ENCODE data around the gene CAPN8.

CAPN8 gene

DNA sequence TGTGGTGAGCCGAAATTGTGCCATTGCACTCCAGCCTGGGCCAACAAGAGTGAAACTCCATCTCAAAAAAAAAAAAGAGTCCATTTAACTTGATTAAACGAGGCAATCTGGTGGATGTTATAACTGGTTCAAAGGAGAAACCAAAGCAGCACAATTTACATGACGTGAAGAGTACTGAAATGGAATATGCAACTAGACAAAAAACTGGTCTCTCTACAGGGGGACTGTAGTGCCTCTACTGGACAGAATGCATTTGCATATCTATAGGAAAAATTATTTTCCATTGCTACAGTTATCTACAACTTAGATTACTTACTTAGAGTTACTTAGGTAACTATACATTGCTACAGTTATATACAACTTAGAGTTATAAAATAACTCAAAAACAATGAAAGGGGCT is 44.1 kb upstream of the CAPN8 start:
- H3K9ac ChIP-seq (ENCODE audit: low read length in 2 of 2) = no peak overlapping the region
- H3K4me3 ChIP-seq (ENCODE audit: low read length in 2 of 2) = no peak overlapping the region
- H3K27me3 ChIP-seq (ENCODE audit: control insufficient read depth in 1 of 2, insufficient read depth in 2 of 2, low read length in 2 of 2) = no peaks in the 10 kb centered on the region
- H3K27ac ChIP-seq (ENCODE audit: low read length) = no peak overlapping the region
- no peaks in the 10 kb centered on the region for H3K9me3 ChIP-seq (ENCODE audit: control insufficient read depth in 2 of 2, low read length in 2 of 2)
- H3K36me3 ChIP-seq (ENCODE audit: control insufficient read depth in 2 of 2, insufficient read depth in 2 of 2, low read length in 2 of 2) = no peaks in the 10 kb centered on the region
- H3K4me1 ChIP-seq (ENCODE audit: control insufficient read depth, insufficient read depth, low read length) = peaks cover 55% of the 10 kb centered on the region

DNA sequence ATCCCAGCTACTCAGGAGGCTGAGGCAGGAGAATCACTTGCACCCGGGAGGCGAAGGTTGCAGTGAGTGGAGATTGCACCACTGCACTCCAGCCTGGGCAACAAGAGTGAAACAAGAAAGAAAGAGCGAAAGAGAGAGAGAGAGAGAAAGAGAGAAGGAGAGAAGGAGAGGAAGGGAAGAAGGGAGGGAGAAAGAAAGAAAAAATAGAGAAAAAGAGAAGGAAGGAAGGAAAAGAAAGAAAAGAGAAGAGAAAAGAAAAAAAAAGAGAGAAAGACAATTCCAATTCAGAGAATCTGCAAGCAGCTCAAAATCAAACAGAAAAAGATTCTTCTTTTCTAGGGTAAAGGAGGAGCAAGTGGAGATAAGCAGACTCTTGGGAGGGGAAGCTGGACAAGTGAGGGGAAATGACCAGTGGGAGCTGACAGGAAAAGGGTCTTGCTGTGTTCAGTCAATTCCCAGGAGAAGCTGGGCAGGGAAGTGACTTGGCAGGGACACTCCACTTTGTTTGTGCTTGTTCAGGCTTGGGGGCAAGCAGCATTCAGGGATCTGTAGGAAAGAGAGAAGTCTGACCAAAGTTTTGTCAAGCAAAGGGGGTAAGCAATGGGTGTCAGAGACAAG is 43.3 kb upstream of the CAPN8 start:
- Histone ChIP-seq H3K36me3 (ENCODE audit: control insufficient read depth in 2 of 2, insufficient read depth in 2 of 2, low read length in 2 of 2) (no peaks in the 10 kb centered on the region), H3K27me3 (ENCODE audit: control insufficient read depth in 1 of 2, insufficient read depth in 2 of 2, low read length in 2 of 2) (no peaks in the 10 kb centered on the region), H3K9me3 (ENCODE audit: control insufficient read depth in 2 of 2, low read length in 2 of 2) (no peaks in the 10 kb centered on the region), H3K27ac (ENCODE audit: low read length) (no peak overlapping the region), H3K4me1 (ENCODE audit: control insufficient read depth, insufficient read depth, low read length) (peaks cover 47% of the 10 kb centered on the region), H3K4me3 (ENCODE audit: low read length in 2 of 2) (no peak overlapping the region), H3K9ac (ENCODE audit: low read length in 2 of 2) (no peak overlapping the region)

DNA sequence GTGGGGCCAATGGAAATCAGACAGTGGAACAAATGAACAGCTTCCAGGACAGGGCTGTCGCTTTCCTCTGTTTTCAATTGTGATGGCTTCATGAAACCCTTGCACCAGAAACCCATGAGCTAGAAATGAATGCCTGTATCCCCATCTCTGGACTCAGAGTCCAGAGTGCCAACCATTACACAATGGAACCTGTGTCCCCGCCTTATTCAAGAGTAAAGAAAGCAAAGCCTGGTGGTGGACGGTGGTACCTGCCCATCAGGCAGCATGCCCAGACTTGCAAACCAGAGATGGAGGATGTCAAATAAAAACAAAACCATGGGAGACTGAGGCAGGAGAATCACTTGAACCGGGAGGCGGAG is 42.5 kb upstream of the CAPN8 start:
- peaks cover 39% of the 10 kb centered on the region for H3K4me1 ChIP-seq (ENCODE audit: control insufficient read depth, insufficient read depth, low read length)
- no peaks in the 10 kb centered on the region for H3K27me3 ChIP-seq (ENCODE audit: control insufficient read depth in 1 of 2, insufficient read depth in 2 of 2, low read length in 2 of 2)
- H3K9ac ChIP-seq (ENCODE audit: low read length in 2 of 2) = no peak overlapping the region
- H3K9me3 ChIP-seq (ENCODE audit: control insufficient read depth in 2 of 2, low read length in 2 of 2) = no peaks in the 10 kb centered on the region
- no peaks in the 10 kb centered on the region for H3K36me3 ChIP-seq (ENCODE audit: control insufficient read depth in 2 of 2, insufficient read depth in 2 of 2, low read length in 2 of 2)
- peak overlapping the region; percentile 56 for H3K27ac ChIP-seq (ENCODE audit: low read length)
- no peak overlapping the region for H3K4me3 ChIP-seq (ENCODE audit: low read length in 2 of 2)

DNA sequence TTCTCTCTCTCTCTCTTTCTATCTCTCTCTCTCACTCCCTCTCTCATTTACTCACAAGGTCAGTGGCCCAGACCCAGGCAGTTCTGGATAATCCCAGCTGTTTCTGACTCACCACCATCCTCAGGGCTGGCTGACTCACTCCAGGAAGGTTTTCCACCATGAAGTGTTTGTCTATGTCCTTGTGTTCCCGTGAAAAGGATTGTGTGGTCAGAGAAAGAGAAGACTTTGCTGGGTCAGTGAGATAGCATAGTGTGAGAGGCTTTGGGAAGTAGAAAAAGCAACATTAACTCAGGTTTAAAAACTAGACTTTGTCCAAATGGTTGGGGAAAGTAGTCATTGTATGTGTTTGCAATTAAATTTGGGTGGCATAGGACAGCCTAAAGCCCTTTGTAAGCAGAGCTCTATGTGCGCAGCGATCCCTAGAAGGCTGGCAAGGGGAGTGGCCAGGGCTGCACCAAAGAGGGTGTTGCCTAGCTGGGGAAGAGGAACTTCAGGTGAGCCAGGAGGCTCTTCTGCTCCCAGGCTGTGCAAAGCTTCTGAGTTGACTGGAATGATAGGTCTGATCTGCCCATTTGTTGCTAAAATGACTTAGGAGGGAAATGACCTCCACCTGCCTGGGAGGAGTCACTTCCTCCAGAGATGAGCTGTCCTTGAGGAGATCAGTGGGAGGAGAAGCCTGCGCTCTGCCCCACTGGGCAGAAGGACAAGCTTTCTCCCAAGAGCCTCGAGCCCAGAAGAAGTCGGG is 41.9 kb upstream of the CAPN8 start:
- Histone ChIP-seq H3K4me3 (ENCODE audit: low read length in 2 of 2) (peak overlapping the region in 1 of 2 donors; percentile 29), H3K4me1 (ENCODE audit: control insufficient read depth, insufficient read depth, low read length) (peaks cover 38% of the 10 kb centered on the region), H3K36me3 (ENCODE audit: control insufficient read depth in 2 of 2, insufficient read depth in 2 of 2, low read length in 2 of 2) (no peaks in the 10 kb centered on the region), H3K9ac (ENCODE audit: low read length in 2 of 2) (peak overlapping the region in 1 of 2 donors; percentile 42), H3K9me3 (ENCODE audit: control insufficient read depth in 2 of 2, low read length in 2 of 2) (no peaks in the 10 kb centered on the region), H3K27ac (ENCODE audit: low read length) (peak overlapping the region; percentile 56), H3K27me3 (ENCODE audit: control insufficient read depth in 1 of 2, insufficient read depth in 2 of 2, low read length in 2 of 2) (no peaks in the 10 kb centered on the region)

DNA sequence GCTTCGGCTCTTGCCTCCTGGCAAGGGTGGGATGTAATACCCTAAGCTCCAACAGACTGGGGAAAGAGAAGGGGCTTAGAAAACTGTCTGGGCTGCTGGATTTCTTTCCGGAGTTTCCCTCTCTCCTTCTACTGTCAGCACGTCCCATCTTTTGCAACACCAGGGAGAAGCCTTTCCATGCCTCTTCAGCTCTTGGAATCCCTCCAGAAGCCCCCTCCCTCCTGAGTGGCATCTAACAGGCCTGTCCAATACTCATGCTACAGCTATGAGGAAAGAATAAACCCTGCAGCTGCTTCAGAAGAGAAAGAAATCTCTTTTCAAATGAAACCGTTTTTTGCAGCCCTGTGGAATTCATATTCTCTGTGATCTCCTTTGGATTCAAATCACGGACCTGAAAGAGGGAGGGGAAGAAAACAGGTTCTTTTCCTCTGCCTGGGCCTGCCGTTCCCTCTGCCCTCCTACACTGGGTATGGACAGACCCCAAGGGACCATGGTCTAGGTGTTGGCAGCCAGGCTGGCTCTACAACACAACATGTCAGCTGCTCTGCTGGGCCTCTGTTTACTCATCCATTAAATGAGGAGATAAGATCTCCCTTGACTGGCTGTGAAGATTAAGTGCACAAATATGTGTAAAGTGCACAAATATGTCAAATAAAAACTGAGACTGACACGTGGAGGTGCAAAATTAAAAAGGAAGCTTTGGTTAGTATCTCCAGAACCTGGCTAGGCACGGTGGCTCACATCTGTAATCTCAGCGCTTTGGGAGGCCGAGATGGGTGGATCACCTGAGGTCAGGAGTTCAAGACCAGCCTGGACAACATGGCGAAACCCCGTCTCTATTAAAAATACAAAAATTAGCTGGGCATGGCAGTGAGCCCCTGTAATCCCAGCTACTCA is 40.8 kb upstream of the CAPN8 start:
- Histone ChIP-seq H3K27me3 (ENCODE audit: control insufficient read depth in 1 of 2, insufficient read depth in 2 of 2, low read length in 2 of 2) (no peaks in the 10 kb centered on the region), H3K4me1 (ENCODE audit: control insufficient read depth, insufficient read depth, low read length) (peaks cover 32% of the 10 kb centered on the region), H3K9ac (ENCODE audit: low read length in 2 of 2) (no peak overlapping the region), H3K27ac (ENCODE audit: low read length) (peak overlapping the region; percentile 56), H3K36me3 (ENCODE audit: control insufficient read depth in 2 of 2, insufficient read depth in 2 of 2, low read length in 2 of 2) (no peaks in the 10 kb centered on the region), H3K9me3 (ENCODE audit: control insufficient read depth in 2 of 2, low read length in 2 of 2) (no peaks in the 10 kb centered on the region), H3K4me3 (ENCODE audit: low read length in 2 of 2) (peak overlapping the region in 1 of 2 donors; percentile 35)

DNA sequence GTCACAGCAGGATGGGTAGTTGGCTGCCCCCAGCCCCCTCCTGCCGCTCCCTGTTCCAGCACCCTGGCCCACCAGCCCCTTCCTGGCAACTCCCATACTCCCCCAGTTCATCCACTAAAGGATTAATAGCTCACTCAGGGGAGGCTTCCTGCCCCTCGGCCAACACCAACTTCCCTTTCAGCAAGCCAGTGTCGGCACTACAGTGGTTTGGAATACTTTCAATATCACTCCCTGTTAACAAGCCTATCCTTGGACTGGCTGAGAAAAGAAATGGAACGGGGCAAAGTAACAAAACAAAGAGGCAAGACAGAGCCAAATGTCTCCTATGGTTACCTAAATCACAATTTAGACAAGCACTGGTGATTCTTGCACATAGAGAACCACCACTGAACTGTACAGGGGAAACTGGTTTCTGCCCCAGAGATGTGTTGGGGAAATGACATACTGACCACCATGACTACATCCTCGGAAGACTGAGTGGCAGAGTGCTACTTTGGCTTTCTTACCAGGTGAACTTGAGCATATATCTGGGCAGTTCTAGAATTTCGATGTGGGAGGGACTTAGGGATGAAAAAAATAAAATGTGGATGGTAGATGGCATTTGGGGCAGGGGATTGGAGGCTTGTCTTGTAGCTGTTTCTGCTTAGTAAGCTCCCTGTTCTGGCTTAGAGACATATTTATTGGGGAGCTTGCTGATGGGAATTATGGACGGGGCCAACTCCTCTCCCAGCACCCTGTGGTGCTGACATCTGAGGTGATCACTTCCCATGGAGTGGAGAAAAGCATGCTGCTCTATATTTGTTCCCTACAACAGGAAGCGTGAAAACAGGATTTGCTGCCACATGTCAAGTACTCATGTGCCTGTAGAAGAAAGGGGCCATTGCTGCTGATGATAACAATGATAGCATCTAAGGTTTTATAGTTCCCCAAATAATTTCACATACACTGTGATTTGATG is 39.7 kb upstream of the CAPN8 start:
- Histone ChIP-seq H3K9ac (ENCODE audit: low read length in 2 of 2) (peak overlapping the region; percentile 0 to 5), H3K4me3 (ENCODE audit: low read length in 2 of 2) (peak overlapping the region; percentile 8 to 57), H3K36me3 (ENCODE audit: control insufficient read depth in 2 of 2, insufficient read depth in 2 of 2, low read length in 2 of 2) (no peaks in the 10 kb centered on the region), H3K27ac (ENCODE audit: low read length) (peak overlapping the region; percentile 6), H3K9me3 (ENCODE audit: control insufficient read depth in 2 of 2, low read length in 2 of 2) (no peaks in the 10 kb centered on the region), H3K4me1 (ENCODE audit: control insufficient read depth, insufficient read depth, low read length) (peaks cover 32% of the 10 kb centered on the region), H3K27me3 (ENCODE audit: control insufficient read depth in 1 of 2, insufficient read depth in 2 of 2, low read length in 2 of 2) (no peaks in the 10 kb centered on the region)

DNA sequence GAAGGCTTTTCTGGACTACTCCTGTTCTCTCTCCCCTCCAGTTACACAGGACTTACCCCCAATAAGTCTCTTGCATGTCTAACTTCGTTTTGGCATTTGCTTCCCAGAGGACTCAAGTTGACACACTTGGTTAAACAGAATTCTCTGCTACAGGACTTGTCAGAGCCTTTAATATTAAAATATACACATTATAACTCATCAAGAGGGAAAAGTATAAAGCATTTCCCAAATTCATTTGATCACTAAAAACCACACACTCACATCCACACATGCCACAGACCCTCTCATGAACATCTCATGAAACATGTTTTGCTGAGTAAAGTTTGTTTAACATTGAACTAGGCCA is 38.1 kb upstream of the CAPN8 start:
- H3K9ac ChIP-seq (ENCODE audit: low read length in 2 of 2) = no peak overlapping the region
- H3K4me1 ChIP-seq (ENCODE audit: control insufficient read depth, insufficient read depth, low read length) = peaks cover 32% of the 10 kb centered on the region

DNA sequence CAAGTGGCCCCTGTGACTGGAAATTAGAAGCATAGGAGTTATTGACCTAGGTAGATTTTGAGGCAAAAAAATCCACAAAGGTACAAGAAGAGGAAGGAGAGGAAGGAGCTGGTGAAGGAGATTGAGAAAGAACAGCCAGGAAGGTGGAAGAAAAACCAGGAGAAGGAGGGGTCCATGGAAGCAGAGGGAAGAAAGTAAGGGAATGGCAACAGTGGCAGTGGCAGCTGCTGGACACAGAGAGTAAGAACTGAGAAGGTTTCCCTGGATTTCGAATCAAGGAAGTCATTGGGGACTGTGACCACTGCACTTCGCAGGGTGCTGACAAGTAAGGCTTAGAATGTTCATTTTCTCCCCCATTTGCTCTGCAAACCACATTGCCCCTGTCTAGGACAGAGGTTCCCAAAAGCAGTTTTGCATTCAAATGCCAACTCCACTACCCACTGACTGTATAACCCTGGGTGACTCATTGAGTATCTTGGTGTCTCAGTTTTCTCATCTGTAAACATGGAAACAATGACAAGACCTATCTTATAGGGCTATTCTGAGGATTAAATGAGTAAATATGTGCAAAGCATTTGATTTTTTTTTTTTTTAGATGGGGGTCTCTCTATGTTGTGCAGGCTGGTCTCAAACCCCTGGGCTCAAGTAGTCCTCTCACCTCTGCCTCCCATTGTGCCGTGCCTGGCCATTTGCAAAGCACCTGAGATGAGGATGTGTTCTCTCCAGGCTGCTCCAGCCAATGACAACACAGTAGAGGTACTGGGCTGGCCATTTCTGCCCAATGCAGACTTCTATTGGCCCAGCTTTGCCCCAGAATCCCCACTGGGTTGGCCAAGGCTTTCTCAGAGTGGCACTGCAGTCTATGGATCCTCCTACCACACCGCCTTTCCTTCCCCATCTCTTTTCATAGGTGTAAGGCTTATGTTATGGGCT is 37.5 kb upstream of the CAPN8 start:
- Histone ChIP-seq H3K36me3 (ENCODE audit: control insufficient read depth in 2 of 2, insufficient read depth in 2 of 2, low read length in 2 of 2) (no peaks in the 10 kb centered on the region), H3K4me1 (ENCODE audit: control insufficient read depth, insufficient read depth, low read length) (peaks cover 35% of the 10 kb centered on the region), H3K9me3 (ENCODE audit: control insufficient read depth in 2 of 2, low read length in 2 of 2) (no peaks in the 10 kb centered on the region), H3K9ac (ENCODE audit: low read length in 2 of 2) (peak overlapping the region in 1 of 2 donors; percentile 21), H3K4me3 (ENCODE audit: low read length in 2 of 2) (no peak overlapping the region), H3K27me3 (ENCODE audit: control insufficient read depth in 1 of 2, insufficient read depth in 2 of 2, low read length in 2 of 2) (no peaks in the 10 kb centered on the region), H3K27ac (ENCODE audit: low read length) (no peak overlapping the region)

More for the DNA sequence above, 38.1 kb upstream of the CAPN8 start:
- no peaks in the 10 kb centered on the region for H3K36me3 ChIP-seq (ENCODE audit: control insufficient read depth in 2 of 2, insufficient read depth in 2 of 2, low read length in 2 of 2)
- H3K27ac ChIP-seq (ENCODE audit: low read length) = no peak overlapping the region
- H3K27me3 ChIP-seq (ENCODE audit: control insufficient read depth in 1 of 2, insufficient read depth in 2 of 2, low read length in 2 of 2) = no peaks in the 10 kb centered on the region
- H3K9me3 ChIP-seq (ENCODE audit: control insufficient read depth in 2 of 2, low read length in 2 of 2) = no peaks in the 10 kb centered on the region
- H3K4me3 ChIP-seq (ENCODE audit: low read length in 2 of 2) = no peak overlapping the region

DNA sequence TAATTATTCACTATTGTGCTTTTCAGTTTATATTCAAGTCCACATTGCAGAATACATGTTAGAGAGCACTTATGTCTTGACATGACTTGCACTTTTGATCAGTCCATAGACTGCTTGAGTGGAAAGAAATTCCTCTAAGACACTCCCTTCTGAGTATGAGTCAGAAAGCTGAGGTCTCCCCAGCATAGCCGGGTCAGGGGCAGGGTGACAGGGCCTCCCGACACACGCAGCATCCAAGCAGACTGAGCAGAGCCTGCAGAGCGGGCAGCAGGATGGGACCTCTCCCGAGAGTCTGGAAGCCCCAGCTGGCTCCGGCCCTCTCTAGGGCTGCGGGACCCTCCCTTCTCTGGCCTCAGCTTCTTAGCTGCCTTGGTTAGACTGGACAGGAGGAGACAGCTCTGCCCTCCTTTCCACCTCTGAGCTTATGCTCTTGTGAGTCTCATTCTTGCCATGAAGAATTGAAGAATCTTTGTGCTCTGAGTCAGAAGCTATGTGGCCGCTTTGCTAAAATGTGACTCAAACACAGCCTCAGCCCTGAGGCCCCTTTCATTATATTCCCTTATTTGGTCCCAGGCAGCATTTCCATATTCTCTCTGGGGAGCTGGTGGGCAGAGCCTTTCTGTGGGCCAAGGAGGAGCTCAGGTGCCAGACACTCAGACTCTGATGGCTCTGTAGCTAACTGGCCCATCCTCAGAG is 35.6 kb upstream of the CAPN8 start:
- H3K27ac ChIP-seq (ENCODE audit: low read length) = peak overlapping the region; percentile 2
- no peak overlapping the region for H3K4me3 ChIP-seq (ENCODE audit: low read length in 2 of 2)
- peak overlapping the region in 1 of 2 donors; percentile 13 for H3K9ac ChIP-seq (ENCODE audit: low read length in 2 of 2)
- peaks cover 18% of the 10 kb centered on the region for H3K4me1 ChIP-seq (ENCODE audit: control insufficient read depth, insufficient read depth, low read length)
- H3K36me3 ChIP-seq (ENCODE audit: control insufficient read depth in 2 of 2, insufficient read depth in 2 of 2, low read length in 2 of 2) = no peaks in the 10 kb centered on the region
- no peaks in the 10 kb centered on the region for H3K27me3 ChIP-seq (ENCODE audit: control insufficient read depth in 1 of 2, insufficient read depth in 2 of 2, low read length in 2 of 2)
- H3K9me3 ChIP-seq (ENCODE audit: control insufficient read depth in 2 of 2, low read length in 2 of 2) = no peaks in the 10 kb centered on the region

Data from stomach smooth muscle (tissue), 2 donors.